Activated T-cell treated with anti-CD3 and anti-CD28 coated beads, Interleukin-2, amount 50 U/mL, for 24 hours (primary cell): Measurements from ENCODE around the gene ZBTB20.
A peak's percentile ranks its signal among the peaks of the same experiment; 100 is the strongest.

ENCODE experiments used
- DNase-seq: peaks from one replicate; pipeline ENCODE4 v3.0.0-alpha.2; 2020
- H3K27ac Mint-ChIP-seq: 2 replicates; pipeline ENCODE4 v1.8.0; 2020; ENCODE audit warnings: mild to moderate bottlenecking, mixed read lengths
- H3K27me3 Mint-ChIP-seq: 2 replicates; pipeline ENCODE4 v1.8.0; 2020; ENCODE audit warnings: mixed read lengths
- H3K36me3 Mint-ChIP-seq: 2 replicates; pipeline ENCODE4 v1.8.0; 2020; ENCODE audit warnings: low read depth, mixed read lengths
- H3K4me1 Mint-ChIP-seq: 2 replicates; pipeline ENCODE4 v1.8.0; 2020; ENCODE audit warnings: low read depth, mixed read lengths
- H3K4me3 Mint-ChIP-seq: 2 replicates; pipeline ENCODE4 v1.8.0; 2020; ENCODE audit warnings: mild to moderate bottlenecking, moderate library complexity, mixed read lengths
- H3K9me3 Mint-ChIP-seq: 2 replicates; pipeline ENCODE4 v1.8.0; 2020; ENCODE audit warnings: mixed read lengths

The ZBTB20 gene

DNA sequence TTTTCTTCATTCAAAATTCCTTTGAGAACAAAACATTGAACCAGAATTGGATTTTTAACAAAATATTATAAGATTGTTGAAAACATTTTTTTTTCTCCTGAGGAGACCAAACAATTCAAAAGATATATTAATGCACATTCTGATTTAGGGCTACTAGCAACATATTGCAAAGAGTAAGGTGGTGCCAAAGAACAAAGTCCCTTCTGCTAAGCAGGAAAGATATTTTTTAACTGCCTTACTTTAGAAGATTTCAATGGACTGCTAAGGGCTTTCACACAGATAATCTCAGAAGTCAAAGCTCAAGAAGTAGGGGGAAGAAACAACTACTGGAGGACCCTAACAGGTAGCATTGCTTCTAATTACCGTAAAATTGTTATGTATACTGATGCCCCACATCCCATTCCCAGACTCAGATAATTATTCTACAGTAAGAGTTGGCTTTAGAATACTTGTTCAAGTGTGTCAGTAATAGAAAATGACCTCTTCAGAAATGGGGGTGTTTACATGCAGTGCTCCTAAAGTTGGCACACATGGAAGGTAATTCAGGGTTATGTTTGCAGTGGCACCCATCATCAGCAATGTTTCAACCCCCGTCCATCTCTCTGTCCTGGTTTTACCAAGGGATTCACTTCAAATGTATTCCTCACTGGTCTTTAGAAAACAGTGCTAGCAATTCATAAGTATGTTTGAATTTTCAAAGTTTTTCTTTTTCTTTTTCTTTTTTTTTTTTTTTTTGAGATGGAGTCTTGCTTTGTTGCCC, 354.7 kb downstream of the ZBTB20 start:
- Mint-ChIP-seq H3K9me3 (peaks cover 2% of the 10 kb centered on the region), H3K4me1 (peaks cover 24% of the 10 kb centered on the region), H3K27me3 (no peaks in the 10 kb centered on the region), H3K27ac (no peak overlapping the region), H3K4me3 (no peak overlapping the region), H3K36me3 (no peaks in the 10 kb centered on the region)
- no peak for DNase-seq

DNA sequence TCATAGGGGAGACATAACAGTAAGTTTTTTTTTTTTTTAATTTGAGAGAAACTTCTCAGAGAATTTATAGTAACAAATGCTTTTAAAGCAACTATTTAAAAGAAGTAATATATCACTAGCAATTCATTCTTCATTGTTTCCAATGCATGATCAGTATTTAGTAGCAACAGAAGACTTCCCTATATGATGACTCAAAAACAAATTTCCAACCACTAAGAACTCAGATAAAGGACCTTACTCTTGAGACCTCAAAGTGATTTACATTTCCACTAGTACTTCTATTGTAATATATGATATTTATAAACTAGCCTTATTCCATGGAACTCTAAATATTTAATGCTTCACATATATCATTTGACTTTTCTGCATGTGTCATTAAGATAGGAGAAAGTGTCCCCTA, 356.3 kb downstream of the ZBTB20 start:
- H3K4me1 Mint-ChIP-seq = peaks cover 22% of the 10 kb centered on the region
- H3K27ac Mint-ChIP-seq = no peak overlapping the region
- H3K4me3 Mint-ChIP-seq = no peak overlapping the region
- peaks cover 2% of the 10 kb centered on the region for H3K36me3 Mint-ChIP-seq
- H3K9me3 Mint-ChIP-seq = peaks cover 2% of the 10 kb centered on the region
- no peaks in the 10 kb centered on the region for H3K27me3 Mint-ChIP-seq
- no peak for DNase-seq

DNA sequence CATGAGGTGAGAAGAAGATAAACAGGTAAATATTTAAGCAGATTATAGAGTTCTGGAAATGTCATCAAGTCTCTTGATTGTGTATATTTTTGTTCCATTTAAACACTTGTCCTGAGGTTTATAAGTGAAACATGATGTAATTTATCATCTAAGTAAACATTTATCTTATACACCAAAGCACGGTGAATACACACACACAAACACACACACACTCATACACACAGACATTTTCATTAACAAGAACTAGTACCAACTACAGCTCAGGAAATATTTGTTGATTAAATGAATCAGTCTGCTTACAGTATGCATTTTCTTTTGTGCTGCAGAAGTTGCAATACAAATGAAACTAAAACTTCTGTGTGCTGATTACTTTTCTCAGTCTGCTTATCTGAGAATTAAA, 357.3 kb downstream of the ZBTB20 start:
- no peak overlapping the region for H3K27ac Mint-ChIP-seq
- H3K9me3 Mint-ChIP-seq = peaks cover 2% of the 10 kb centered on the region
- H3K4me3 Mint-ChIP-seq = no peak overlapping the region
- H3K27me3 Mint-ChIP-seq = no peaks in the 10 kb centered on the region
- H3K36me3 Mint-ChIP-seq = peaks cover 4% of the 10 kb centered on the region
- H3K4me1 Mint-ChIP-seq = peaks cover 19% of the 10 kb centered on the region
- DNase-seq = no peak

DNA sequence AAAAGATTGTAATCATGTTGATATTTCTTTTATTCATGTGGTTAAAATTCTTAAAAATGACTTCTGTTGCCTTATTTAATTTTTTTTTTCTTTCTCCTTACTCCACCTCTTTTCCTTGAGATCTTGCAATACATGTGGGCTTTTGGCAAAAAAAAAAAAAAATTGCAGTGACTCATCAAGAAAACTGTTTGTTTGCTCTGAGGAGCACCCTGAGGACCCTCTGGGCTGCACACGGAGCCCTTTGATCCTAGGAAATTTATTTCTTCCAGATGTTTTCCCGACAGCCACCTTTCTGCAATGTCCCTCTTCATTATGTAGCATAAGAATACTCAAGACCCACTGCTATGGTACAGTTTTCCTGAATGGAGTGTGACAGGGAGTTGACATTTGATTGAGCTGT, 371.7 kb downstream of the ZBTB20 start:
- H3K4me3 Mint-ChIP-seq = no peak overlapping the region
- H3K27ac Mint-ChIP-seq = no peak overlapping the region
- no peaks in the 10 kb centered on the region for H3K4me1 Mint-ChIP-seq
- H3K9me3 Mint-ChIP-seq = peaks cover 35% of the 10 kb centered on the region
- DNase-seq = no peak
- H3K36me3 Mint-ChIP-seq = peaks cover 46% of the 10 kb centered on the region
- H3K27me3 Mint-ChIP-seq = no peaks in the 10 kb centered on the region

DNA sequence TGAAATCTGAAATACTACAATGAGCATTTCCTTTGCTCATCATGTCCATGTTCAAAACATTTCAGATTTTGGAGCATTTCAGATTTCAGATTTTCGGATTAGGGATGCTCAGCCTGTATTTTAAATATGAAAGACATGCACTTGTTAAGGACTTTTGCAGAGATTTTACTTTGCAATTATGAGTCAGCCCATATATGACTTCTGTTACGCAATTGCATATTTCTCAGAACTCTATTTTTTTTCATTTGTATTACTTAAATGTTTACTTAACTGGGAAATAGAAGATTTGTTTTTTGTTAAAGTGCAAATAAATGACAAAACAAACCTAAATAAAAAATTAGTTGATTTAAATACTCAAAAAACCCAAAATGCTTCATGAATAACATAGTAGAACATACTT, 376.2 kb downstream of the ZBTB20 start:
- no peak for DNase-seq
- Mint-ChIP-seq H3K9me3 (peaks cover 27% of the 10 kb centered on the region), H3K27ac (no peak overlapping the region), H3K27me3 (no peaks in the 10 kb centered on the region), H3K4me3 (no peak overlapping the region), H3K36me3 (peaks cover 40% of the 10 kb centered on the region), H3K4me1 (peaks cover 6% of the 10 kb centered on the region)

DNA sequence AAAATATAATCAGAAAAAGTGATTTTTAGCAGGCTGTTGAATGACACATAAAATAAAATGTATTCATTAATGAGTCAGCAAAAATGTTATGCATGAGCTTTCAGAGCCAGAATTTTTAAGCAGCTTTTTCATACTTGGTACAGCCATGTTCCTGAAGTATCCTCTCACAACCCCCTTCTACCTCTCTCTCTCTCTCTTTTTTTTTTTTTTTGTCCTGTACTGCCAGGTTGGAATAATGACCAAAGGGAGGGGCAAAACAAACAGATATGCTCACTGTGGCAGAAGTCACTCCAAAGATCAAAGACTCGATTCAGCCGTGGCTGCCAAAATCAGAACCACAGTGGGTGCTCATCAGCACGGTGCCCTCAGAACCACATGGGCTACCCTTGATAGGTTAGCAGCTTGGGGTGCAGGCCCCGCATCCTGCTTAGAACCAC, 383.0 kb downstream of the ZBTB20 start:
- Mint-ChIP-seq H3K9me3 (no peaks in the 10 kb centered on the region), H3K4me3 (no peak overlapping the region), H3K27ac (no peak overlapping the region), H3K4me1 (peaks cover 26% of the 10 kb centered on the region), H3K36me3 (no peaks in the 10 kb centered on the region), H3K27me3 (no peaks in the 10 kb centered on the region)
- no peak for DNase-seq

DNA sequence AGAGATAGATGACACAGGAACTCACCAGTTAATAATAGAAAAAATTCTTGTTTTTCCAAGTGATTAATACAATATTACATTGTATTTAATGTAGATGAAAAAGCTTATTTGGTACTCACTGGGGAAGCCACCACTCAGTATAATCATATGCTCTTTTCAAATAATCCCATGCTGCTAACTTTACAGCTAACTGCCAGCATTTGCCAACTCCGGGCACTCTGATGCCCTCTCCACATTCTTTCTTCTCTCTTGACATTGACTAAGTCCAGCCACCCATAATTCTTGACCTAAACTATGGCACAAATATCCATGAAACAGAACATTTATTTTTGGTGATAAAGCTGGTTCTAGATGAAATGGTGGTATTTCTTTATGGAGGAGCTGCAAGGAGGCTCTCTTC, 384.9 kb downstream of the ZBTB20 start:
- Mint-ChIP-seq H3K36me3 (no peaks in the 10 kb centered on the region), H3K4me3 (no peak overlapping the region), H3K4me1 (peaks cover 28% of the 10 kb centered on the region), H3K9me3 (no peaks in the 10 kb centered on the region), H3K27ac (no peak overlapping the region), H3K27me3 (no peaks in the 10 kb centered on the region)
- no peak for DNase-seq

DNA sequence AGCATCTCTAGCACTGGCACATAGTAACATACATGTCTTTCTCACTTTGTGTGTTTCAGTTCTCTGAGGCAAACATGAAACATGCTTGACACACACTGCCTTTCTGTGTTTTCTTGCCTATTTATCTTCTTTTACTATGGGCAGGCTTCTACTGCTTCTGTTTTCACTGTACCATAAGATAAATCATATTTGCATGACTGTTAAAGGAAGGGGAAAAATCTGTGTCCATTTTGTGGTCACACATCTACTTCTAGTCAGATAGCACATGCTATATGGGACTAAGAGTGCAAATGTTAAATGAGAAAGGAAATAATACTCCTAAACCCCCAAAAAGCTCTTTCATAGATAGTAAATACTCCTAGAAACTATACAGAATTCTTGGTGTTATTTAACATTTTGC, 386.4 kb downstream of the ZBTB20 start:
- H3K9me3 Mint-ChIP-seq = no peaks in the 10 kb centered on the region
- no peak overlapping the region for H3K4me3 Mint-ChIP-seq
- H3K36me3 Mint-ChIP-seq = no peaks in the 10 kb centered on the region
- H3K27ac Mint-ChIP-seq = no peak overlapping the region
- no peaks in the 10 kb centered on the region for H3K27me3 Mint-ChIP-seq
- no peak for DNase-seq
- H3K4me1 Mint-ChIP-seq = peaks cover 27% of the 10 kb centered on the region

DNA sequence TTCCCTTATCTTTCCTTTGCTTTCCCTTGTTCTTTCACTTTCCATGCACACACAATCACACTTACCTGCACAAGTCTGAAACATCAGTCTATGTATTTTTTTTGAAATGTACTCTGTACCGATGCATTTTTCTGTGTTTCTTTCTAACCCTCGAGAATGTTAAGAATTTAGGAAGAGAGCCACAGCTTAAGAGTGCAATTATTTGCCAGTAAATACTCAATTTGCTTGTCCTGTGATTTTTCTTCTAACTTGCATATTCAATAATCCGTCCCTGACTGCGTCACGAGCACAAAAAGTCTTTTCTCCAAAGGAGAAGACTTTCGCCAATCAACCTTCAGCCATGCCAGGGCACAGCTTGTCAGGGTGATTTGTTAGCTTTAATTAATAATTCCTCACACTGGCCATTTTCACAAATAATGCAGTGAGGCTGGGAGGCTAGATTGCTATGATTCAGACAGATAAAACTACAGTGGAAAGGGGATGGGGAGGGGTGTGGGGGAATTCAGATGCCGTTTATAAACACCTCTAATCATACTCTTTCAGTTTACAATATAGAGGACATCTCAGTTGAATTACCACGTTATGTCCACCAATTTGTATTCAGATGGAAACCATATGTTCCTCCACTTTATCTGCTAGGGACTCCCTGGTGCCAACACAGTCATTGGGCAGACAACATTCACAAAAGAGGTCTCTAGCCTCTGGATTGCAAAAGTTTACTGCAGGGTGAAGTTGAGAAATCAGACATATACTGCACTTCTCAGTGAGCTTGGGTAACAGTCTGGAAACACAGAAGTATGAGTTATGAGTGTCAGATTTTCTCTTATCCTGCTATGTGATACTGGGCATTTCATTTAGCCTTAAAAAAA, 388.0 kb downstream of the ZBTB20 start:
- no peak for DNase-seq
- H3K27me3 Mint-ChIP-seq = no peaks in the 10 kb centered on the region
- peaks cover 14% of the 10 kb centered on the region for H3K4me1 Mint-ChIP-seq
- H3K27ac Mint-ChIP-seq = no peak overlapping the region
- no peaks in the 10 kb centered on the region for H3K36me3 Mint-ChIP-seq
- no peak overlapping the region for H3K4me3 Mint-ChIP-seq
- no peaks in the 10 kb centered on the region for H3K9me3 Mint-ChIP-seq

DNA sequence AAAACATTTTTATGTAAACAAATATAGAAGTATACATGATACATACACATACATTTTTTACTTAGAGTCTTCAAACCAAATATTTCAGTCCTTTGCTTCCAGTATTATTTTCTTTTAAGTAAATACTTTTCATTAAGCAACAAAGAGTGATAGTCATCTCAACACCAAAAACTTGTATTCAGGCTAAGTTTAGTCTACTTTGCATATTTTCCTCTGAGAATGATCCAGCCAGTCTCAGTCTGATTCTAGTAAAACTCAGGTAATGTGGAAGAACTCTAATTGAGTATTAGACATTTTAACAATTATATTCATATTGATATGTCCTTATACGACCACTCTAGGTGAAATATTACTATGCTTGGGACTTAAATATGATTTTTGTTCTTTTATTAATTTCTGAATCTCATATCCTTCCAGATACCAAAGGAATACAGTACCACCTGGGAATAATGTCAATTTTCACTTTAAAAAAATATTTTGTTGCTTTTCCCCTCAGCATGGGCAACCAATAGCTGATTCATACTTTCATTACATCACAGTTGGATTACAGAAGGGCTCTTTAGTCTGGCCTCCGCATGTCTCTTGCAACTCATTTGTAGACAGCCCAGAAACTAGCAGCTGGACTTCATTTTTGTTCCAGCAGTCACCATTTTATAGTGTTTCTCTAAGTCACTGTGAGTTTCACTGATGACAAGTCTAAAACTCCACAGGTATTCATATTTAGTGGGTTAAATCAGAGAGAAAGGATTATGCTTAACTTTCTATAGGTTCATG, 390.4 kb downstream of the ZBTB20 start:
- H3K4me1 Mint-ChIP-seq = peaks cover 13% of the 10 kb centered on the region
- no peak overlapping the region for H3K4me3 Mint-ChIP-seq
- no peaks in the 10 kb centered on the region for H3K27me3 Mint-ChIP-seq
- DNase-seq = no peak
- no peaks in the 10 kb centered on the region for H3K36me3 Mint-ChIP-seq
- no peaks in the 10 kb centered on the region for H3K9me3 Mint-ChIP-seq
- no peak overlapping the region for H3K27ac Mint-ChIP-seq

DNA sequence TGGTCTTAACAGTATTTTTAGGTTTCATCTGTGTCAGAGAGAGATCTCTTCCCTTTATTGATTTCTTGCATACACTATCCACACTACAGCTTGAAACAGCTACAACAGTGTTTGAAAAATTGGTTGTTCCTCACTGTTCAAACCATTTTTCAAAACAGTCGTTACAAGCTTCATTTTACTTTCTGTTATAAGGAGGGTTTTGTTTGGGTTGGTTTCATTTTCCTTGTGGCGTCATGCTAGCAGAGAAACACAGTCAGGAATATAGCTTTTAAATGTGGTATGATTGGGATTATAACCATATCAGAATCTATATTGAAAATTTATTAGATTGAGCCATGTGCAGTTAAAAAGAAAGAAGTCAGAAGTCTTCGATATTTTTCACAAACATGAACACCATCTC, 400.6 kb downstream of the ZBTB20 start:
- Mint-ChIP-seq H3K9me3 (no peaks in the 10 kb centered on the region), H3K4me3 (peak overlapping the region; percentile 65), H3K27ac (peak overlapping the region; percentile 58), H3K36me3 (no peaks in the 10 kb centered on the region), H3K4me1 (peaks cover 29% of the 10 kb centered on the region), H3K27me3 (no peaks in the 10 kb centered on the region)
- no peak for DNase-seq

DNA sequence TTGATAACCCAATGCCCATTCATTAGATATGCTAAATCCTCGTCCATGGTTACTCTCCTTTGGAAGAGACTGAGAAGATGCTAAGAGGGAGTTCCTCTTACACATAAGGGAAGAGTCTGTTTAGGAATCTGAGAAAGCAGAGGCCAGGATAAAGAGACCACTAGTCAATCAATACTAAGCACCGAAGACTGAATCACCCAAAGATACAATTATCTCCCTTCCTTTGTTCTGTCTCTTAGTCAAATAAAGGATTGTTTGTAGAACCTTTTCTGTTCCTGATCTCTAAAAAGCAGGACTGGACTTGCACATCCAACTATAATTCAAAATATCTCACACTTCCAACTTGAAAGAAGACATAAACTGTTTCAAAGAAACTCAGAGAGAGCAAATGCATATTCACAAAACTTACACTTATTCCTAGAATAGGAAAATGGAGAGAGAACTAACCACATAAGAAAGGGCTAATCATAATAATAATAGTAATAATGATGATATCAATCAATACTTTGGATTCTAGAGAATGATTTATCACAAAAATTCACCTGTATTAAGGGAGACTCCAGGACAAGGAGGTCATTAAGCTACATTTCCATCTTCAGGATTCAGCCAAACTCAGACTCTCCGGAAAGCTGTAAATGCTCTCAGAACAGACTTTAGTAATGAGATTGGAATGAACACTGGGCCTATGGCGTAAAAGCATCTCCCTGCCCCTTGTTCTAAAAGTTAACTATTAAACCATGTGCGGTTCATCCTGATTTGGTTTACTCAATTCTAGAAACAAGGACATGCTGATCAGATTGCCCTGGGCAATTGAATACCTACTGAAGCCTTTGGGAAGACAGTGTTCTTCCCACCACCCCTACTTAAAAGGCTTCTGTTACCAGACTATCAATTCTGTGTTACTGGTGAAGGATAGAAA, 401.5 kb downstream of the ZBTB20 start:
- DNase-seq = no peak
- Mint-ChIP-seq H3K4me3 (no peak overlapping the region), H3K9me3 (no peaks in the 10 kb centered on the region), H3K27me3 (no peaks in the 10 kb centered on the region), H3K4me1 (peaks cover 29% of the 10 kb centered on the region), H3K36me3 (peaks cover 3% of the 10 kb centered on the region), H3K27ac (no peak overlapping the region)

DNA sequence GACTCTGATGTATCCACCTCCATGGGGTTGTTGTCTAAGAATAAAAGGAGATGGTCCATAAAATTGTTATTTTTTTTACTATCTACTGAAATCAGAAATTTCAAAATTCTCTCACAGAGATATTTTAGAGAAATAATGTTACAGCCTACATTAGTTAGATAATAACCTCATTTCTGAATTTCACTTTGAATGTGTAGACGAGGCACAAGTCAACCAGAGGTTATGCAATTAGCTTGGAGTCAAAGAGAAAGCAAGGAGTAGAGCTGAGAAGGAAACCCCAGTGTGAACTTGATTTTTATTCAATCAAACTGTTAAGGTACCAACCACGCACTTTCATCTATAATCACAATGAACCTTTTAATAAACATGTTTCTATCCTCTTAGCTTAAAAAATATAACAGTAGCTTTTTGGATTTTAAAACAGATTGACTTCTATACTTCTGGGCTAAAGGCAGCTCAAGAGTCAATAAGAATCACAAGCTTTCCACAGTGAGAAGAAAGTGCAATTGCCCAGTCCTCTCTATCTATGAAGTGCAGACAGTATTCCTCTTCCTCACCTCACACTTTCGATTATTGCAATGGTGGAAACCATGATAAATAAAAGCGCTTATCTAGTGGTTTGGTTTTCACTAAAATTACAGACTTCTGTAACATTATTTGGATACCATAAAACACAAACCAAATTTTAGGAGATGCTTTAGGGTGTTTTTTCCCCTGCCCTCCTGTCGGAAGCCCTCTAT, 403.2 kb downstream of the ZBTB20 start:
- Mint-ChIP-seq H3K4me3 (no peak overlapping the region), H3K27ac (no peak overlapping the region), H3K9me3 (no peaks in the 10 kb centered on the region), H3K27me3 (no peaks in the 10 kb centered on the region), H3K4me1 (peaks cover 28% of the 10 kb centered on the region), H3K36me3 (peaks cover 3% of the 10 kb centered on the region)
- no peak for DNase-seq
